Measurements from ENCODE around the gene CFDP1. TPM values are rescaled to one million over a fixed set of nuclear protein-coding genes. Genes with fewer than 3 reads are reported as not detected.
A peak's percentile ranks its signal among the peaks of the same experiment; 100 is the strongest.

Gene CFDP1
- total and polyA plus RNA-seq, 2 of the 13 experiments (the other 11 are each of a cell fraction or from before 2014, with no cell fraction given) = 78.6 to 153 TPM

DNA sequence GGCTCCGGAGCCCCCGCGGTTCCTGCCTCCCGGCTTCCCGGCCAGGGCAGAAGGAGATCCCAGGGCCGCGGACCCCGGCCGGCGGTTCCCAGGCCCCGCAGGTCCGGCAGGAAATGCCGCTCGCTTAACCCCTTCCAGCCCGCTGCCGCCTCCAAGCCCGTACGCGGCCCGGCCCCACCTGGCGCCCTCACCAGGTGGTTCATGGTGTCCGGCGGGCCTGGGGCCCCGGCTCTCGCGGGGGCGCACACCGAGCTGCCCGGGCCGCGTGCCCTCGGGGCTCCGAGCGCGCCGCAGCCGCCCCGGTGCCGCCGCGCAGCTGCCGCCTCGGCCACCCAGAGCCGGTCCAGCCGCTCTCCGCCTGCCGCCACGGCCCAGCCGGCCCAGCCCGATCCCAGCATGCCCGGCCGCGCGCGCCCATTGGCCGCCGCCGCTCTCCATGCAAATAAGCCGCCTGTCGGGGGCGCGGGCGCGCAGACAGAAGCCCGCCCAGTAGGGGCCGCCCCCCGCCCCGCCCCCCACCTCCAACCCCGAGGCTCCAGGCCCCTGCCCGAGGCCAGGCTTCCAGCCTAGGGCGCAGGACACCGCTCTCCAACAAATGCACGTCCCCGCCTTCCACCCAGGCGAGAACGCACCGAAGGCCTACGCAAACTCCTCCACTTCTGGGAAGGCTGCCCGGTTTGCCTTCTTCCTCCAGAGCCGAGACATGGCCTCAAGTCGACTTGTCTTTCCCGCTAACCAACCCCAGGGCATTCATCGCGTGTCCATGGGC, 181.8 kb downstream of the CFDP1 start, which contains the start of gene BCAR1 (continued):
- TF ChIP-seq SRY (CRISPR knock-in tag; IDR thresholded peaks at IDR 0.05) = peak; percentile 2; the same call in 1 of the 2 replicates
- peak; percentile 51; the same call in 1 of the 2 replicates for TF ChIP-seq ZNF281 (CRISPR knock-in tag; IDR thresholded peaks at IDR 0.05; ENCODE audit: borderline replicate concordance)
- no peak for TF ChIP-seq RFX5 (IDR thresholded peaks at IDR 0.05; ENCODE audit: low read depth, low read length)
- 0 out of 2 replicates have a peak, but pooled peaks have one; percentile 24 for TF ChIP-seq ZNF468 (CRISPR knock-in tag; IDR thresholded peaks at IDR 0.05)
- peak; percentile 26 for TF ChIP-seq ZNF160 (CRISPR knock-in tag; IDR thresholded peaks at IDR 0.05)
- TF ChIP-seq, protein P1, sequence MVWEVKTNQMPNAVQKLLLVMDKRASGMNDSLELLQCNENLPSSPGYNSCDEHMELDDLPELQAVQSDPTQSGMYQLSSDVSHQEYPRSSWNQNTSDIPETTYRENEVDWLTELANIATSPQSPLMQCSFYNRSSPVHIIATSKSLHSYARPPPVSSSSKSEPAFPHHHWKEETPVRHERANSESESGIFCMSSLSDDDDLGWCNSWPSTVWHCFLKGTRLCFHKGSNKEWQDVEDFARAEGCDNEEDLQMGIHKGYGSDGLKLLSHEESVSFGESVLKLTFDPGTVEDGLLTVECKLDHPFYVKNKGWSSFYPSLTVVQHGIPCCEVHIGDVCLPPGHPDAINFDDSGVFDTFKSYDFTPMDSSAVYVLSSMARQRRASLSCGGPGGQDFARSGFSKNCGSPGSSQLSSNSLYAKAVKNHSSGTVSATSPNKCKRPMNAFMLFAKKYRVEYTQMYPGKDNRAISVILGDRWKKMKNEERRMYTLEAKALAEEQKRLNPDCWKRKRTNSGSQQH (CRISPR knock-in tag; IDR thresholded peaks at IDR 0.05; ENCODE audit: low read depth) = peak; percentile 77
- no peak for TF ChIP-seq ZBTB20 (CRISPR knock-in tag; IDR thresholded peaks at IDR 0.05; ENCODE audit: borderline replicate concordance, low read depth)
- TF ChIP-seq ZNF484 (CRISPR knock-in tag; IDR thresholded peaks at IDR 0.05; ENCODE audit: borderline replicate concordance, low read depth) = no peak
- TF ChIP-seq IRF2 (CRISPR knock-in tag; IDR thresholded peaks at IDR 0.05) = peak; percentile 17; the same call in 1 of the 2 replicates
- TF ChIP-seq, protein P2, sequence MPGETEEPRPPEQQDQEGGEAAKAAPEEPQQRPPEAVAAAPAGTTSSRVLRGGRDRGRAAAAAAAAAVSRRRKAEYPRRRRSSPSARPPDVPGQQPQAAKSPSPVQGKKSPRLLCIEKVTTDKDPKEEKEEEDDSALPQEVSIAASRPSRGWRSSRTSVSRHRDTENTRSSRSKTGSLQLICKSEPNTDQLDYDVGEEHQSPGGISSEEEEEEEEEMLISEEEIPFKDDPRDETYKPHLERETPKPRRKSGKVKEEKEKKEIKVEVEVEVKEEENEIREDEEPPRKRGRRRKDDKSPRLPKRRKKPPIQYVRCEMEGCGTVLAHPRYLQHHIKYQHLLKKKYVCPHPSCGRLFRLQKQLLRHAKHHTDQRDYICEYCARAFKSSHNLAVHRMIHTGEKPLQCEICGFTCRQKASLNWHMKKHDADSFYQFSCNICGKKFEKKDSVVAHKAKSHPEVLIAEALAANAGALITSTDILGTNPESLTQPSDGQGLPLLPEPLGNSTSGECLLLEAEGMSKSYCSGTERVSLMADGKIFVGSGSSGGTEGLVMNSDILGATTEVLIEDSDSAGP (CRISPR knock-in tag; IDR thresholded peaks at IDR 0.05; ENCODE audit: borderline replicate concordance) = peak; percentile 11; the same call in 1 of the 2 replicates
- peak; percentile 32; the same call in 1 of the 2 replicates for TF ChIP-seq ARID4A (CRISPR knock-in tag; IDR thresholded peaks at IDR 0.05; ENCODE audit: borderline replicate concordance)
- peak; percentile 29 for TF ChIP-seq PHF8 (CRISPR knock-in tag; IDR thresholded peaks at IDR 0.05)
- TF ChIP-seq MXI1 (IDR thresholded peaks at IDR 0.05; ENCODE audit: borderline replicate concordance, low read depth, low read length) = peak; percentile 13; the same call in 1 of the 3 replicates
- TF ChIP-seq EED (CRISPR knock-in tag; IDR thresholded peaks at IDR 0.05) = 0 out of 2 replicates have a peak, but pooled peaks have one; percentile 17
- TF ChIP-seq, protein P3, sequence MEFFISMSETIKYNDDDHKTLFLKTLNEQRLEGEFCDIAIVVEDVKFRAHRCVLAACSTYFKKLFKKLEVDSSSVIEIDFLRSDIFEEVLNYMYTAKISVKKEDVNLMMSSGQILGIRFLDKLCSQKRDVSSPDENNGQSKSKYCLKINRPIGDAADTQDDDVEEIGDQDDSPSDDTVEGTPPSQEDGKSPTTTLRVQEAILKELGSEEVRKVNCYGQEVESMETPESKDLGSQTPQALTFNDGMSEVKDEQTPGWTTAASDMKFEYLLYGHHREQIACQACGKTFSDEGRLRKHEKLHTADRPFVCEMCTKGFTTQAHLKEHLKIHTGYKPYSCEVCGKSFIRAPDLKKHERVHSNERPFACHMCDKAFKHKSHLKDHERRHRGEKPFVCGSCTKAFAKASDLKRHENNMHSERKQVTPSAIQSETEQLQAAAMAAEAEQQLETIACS (CRISPR knock-in tag; IDR thresholded peaks at IDR 0.05) = peak; percentile 79

All from HepG2 (cell line).